Uterus (tissue), 4 donors: ENCODE results near the gene IGFALS. TPM values are rescaled to one million over a fixed set of nuclear protein-coding genes. Genes with fewer than 3 reads are reported as not detected.

Source experiments
- DNase-seq, 2 donors: peaks; one replicate each; pipeline ENCODE4 v3.0.0-alpha.2; 2019 to 2020
- H3K27ac ChIP-seq, 2 donors: fragments of 200-600 bp; sonication (generic); 1 replicate in 1 of 2; 2 replicates in 1 of 2; pipeline ENCODE4 v1.5.1; 2016 to 2018
- H3K27me3 ChIP-seq, 2 donors: fragments of 200-600 bp; sonication (generic); one replicate each; pipeline ENCODE4 v1.5.1; 2018 to 2019; ENCODE audit warnings: control low read depth in 1 of 2
- H3K36me3 ChIP-seq, 2 donors: fragments of 200-600 bp; sonication (generic); one replicate each; pipeline ENCODE4 v1.5.1; 2019; ENCODE audit warnings: control low read depth in 1 of 2
- H3K4me1 ChIP-seq, 2 donors: fragments of 200-600 bp; sonication (generic); one replicate each; pipeline ENCODE4 v1.5.1; 2018 to 2019; ENCODE audit warnings: control low read depth in 1 of 2
- H3K4me3 ChIP-seq, 2 donors: fragments of 200-600 bp; sonication (generic); 1 replicate in 1 of 2; 2 replicates in 1 of 2; pipeline ENCODE4 v1.5.1; 2018 to 2019; ENCODE audit warnings: mild to moderate bottlenecking in 1 of 2
- H3K9me3 ChIP-seq, 2 donors: fragments of 200-600 bp; sonication (generic); one replicate each; pipeline ENCODE4 v1.5.1; 2019; ENCODE audit warnings: control low read depth in 1 of 2
- POLR2A ChIP-seq, 2 donors: fragments of 450-650 bp; IDR thresholded peaks; one replicate each; pipeline ENCODE4 v1.6.1; 2016; ENCODE audit warnings: antibody characterized with exemption in 2 of 2, mild to moderate bottlenecking in 1 of 2, moderate library complexity in 1 of 2
- intact Hi-C: fragments of 100-400 bp; cut with DNase I; formaldehyde crosslinking; loops from one replicate; pipeline ENCODE4 v1.15.1; 2023; ENCODE audit warnings: low total_unique reads
- total RNA-seq, 4 donors: library from RNA; depleted of rRNA in 3 of 4; stranded (reverse); fragments of >200 nt in 3 of 4; gene quantifications; one replicate each; pipeline versions ENCODE4 v1.1.0 to v1.2.4, GENCODE V29; 2014 to 2023
- TF ChIP-seq, protein P1 (sequence below), 4 experiments: fragments of 200-600 bp in 2 of 4; fragments of 450-650 bp in 2 of 4; sonication (generic) in 2 of 4; IDR thresholded peaks; one replicate each; pipeline ENCODE4 v1.5.1; 2016 to 2019; ENCODE audit warnings: antibody characterized with exemption in 4 of 4, mild to moderate bottlenecking in 2 of 4, moderate library complexity in 1 of 4
- donor health status: DM: yes; HTN: yes; CAD: no.

The IGFALS gene
- total RNA-seq, 4 donors from 2014 or later = 0.49 to 1.2 TPM; not detected in 2

DNA sequence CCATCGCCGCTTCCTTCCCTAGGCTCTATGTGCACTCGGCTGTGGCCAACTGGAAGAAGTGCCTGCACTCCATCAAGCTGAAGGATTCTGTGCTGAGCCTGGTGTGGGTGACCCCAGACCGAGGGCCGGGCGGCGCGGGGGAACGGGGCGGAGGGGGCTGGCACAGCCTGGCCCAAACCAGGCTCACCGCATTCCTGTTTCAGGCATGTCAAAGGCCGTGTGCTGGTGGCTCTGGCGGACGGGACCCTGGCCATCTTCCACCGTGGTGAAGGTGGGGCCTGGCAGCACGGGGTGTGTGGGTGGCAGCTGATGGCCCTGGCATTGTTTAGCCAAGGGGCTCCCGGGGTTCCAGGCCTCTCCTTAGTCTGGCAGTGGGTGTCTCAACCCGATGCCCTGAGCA lies 26.8 kb downstream of the IGFALS start:
- no peaks in the 10 kb centered on the region for H3K27me3 ChIP-seq
- no peak overlapping the region for H3K4me3 ChIP-seq
- no peaks in the 10 kb centered on the region for H3K9me3 ChIP-seq
- TF ChIP-seq, protein P1, sequence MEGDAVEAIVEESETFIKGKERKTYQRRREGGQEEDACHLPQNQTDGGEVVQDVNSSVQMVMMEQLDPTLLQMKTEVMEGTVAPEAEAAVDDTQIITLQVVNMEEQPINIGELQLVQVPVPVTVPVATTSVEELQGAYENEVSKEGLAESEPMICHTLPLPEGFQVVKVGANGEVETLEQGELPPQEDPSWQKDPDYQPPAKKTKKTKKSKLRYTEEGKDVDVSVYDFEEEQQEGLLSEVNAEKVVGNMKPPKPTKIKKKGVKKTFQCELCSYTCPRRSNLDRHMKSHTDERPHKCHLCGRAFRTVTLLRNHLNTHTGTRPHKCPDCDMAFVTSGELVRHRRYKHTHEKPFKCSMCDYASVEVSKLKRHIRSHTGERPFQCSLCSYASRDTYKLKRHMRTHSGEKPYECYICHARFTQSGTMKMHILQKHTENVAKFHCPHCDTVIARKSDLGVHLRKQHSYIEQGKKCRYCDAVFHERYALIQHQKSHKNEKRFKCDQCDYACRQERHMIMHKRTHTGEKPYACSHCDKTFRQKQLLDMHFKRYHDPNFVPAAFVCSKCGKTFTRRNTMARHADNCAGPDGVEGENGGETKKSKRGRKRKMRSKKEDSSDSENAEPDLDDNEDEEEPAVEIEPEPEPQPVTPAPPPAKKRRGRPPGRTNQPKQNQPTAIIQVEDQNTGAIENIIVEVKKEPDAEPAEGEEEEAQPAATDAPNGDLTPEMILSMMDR (IDR thresholded peaks at IDR 0.05) = no peak
- TF ChIP-seq POLR2A (IDR thresholded peaks at IDR 0.05) = no peak
- no peaks in the 10 kb centered on the region for H3K36me3 ChIP-seq
- H3K4me1 ChIP-seq = peaks cover 0 to 13% of the 10 kb centered on the region in 2 donors
- H3K27ac ChIP-seq = no peak overlapping the region
- DNase-seq = no peak
- intact Hi-C loops = no loop called here

DNA sequence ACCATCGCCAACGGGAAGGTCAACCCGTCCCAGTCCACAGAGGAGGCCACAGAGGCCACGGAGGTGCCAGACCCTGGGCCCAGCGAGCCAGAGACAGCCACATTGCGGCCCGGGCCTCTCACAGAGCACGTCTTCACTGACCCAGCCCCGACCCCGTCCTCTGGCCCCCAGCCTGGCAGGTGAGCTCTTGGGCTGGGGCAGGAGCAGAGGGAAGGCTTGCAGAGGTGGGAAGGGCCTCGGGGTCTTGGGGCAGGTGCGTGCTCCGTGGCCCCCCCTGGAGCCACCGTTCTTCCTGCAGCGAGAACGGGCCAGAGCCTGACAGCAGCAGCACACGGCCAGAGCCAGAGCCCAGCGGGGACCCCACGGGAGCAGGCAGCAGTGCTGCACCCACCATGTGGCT lies 27.3 kb downstream of the IGFALS start:
- peaks cover 0 to 11% of the 10 kb centered on the region in 2 donors for H3K4me1 ChIP-seq
- no peak overlapping the region for H3K4me3 ChIP-seq
- TF ChIP-seq, protein P1 (IDR thresholded peaks at IDR 0.05) = no peak
- TF ChIP-seq POLR2A (IDR thresholded peaks at IDR 0.05) = no peak
- H3K9me3 ChIP-seq = no peaks in the 10 kb centered on the region
- intact Hi-C loops = no loop called here
- no peak overlapping the region for H3K27ac ChIP-seq
- H3K27me3 ChIP-seq = no peaks in the 10 kb centered on the region
- H3K36me3 ChIP-seq = no peaks in the 10 kb centered on the region
- no peak for DNase-seq

DNA sequence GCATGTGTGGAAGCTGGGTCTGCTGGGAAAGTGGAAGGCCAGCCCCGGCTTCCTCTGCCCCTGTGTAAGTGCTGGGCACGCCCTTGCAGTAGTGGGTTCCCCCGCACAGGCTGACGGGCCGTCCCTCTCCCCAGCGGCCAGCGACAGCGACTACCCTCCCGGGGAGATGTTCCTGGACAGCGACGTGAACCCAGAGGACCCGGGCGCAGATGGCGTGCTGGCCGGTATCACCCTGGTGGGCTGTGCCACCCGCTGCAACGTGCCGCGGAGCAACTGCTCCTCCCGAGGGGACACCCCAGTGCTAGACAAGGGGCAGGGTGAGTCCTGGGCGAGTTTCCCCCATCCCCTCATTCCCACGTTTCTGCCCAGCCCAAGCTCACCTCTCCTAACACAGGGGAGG lies 27.7 kb downstream of the IGFALS start:
- Histone ChIP-seq H3K4me1 (peaks cover 0 to 11% of the 10 kb centered on the region in 2 donors), H3K27me3 (no peaks in the 10 kb centered on the region), H3K4me3 (no peak overlapping the region), H3K9me3 (no peaks in the 10 kb centered on the region), H3K36me3 (no peaks in the 10 kb centered on the region), H3K27ac (no peak overlapping the region)
- TF ChIP-seq POLR2A (IDR thresholded peaks at IDR 0.05) = no peak
- TF ChIP-seq, protein P1 (IDR thresholded peaks at IDR 0.05) = no peak
- no peak for DNase-seq
- intact Hi-C loops = no loop called here

DNA sequence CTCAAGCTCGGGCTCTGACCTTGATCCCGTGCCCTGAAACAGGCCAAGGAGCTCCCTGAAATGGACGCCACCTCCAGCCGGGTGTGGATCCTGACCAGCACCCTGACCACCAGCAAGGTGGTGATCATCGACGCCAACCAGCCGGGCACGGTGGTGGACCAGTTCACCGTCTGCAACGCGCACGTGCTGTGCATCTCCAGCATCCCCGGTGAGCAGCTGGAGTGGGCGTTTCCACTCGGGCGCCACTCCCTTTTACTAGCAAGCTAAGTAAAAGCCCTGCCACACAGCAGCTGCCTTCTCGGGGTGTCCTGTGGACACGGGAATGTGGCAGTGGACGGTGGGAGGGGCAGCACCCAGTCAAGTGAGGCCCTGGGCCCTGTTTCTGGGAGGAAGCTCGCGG lies 28.5 kb downstream of the IGFALS start:
- Histone ChIP-seq H3K4me1 (peaks cover 0 to 6% of the 10 kb centered on the region in 2 donors), H3K27ac (no peak overlapping the region), H3K27me3 (no peaks in the 10 kb centered on the region), H3K36me3 (no peaks in the 10 kb centered on the region), H3K4me3 (no peak overlapping the region), H3K9me3 (no peaks in the 10 kb centered on the region)
- no peak for DNase-seq
- intact Hi-C loops = no loop called here
- TF ChIP-seq POLR2A (IDR thresholded peaks at IDR 0.05) = no peak
- TF ChIP-seq, protein P1 (IDR thresholded peaks at IDR 0.05) = no peak

DNA sequence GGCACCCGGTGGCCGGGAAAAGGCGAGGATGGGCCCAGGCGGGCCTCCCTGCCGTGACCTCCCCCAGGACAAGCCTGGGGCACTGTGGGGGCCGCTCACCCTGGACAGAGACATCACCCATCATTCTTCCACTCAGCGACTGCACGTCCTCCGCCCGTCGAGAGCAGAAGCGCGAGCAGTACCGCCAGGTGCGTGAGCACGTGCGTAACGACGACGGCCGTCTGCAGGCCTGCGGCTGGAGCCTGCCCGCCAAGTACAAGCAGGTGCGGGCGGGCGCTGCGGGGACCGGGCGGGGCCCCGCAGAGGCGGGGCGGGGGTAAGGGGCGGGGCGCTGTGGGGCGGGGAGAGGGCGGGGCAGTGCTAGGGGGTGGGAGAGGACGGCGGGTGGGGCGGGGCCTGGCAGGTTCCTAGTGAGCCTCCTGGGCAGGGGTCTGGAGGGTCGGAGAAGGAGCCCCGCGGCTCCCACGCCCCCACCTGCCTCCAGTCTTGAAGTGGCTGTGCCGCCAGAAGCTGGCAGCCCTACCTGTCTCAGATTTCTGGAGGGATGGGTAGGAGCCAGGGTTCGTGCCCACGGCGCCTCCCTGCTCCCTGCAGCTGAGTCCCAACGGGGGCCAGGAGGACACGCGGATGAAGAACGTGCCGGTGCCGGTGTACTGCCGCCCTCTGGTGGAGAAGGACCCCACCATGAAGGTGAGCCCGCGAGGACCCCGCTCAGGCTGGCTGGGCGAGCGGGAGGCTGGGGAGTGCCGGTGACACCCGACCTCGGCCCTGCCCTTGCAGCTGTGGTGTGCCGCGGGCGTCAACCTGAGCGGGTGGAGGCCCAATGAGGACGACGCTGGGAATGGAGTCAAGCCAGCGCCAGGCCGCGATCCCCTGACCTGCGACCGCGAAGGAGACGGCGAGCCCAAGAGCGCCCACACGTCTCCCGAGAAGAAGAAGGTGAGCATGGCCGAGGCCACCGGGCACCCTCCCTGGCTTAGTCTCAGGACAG lies 29.7 kb downstream of the IGFALS start:
- TF ChIP-seq, protein P1 (IDR thresholded peaks at IDR 0.05) = peak in 1 of 4 experiments; percentile 14
- TF ChIP-seq POLR2A (IDR thresholded peaks at IDR 0.05) = no peak
- intact Hi-C loops = no loop called here
- no peak overlapping the region for H3K27ac ChIP-seq
- H3K27me3 ChIP-seq = no peaks in the 10 kb centered on the region
- no peaks in the 10 kb centered on the region for H3K36me3 ChIP-seq
- no peak overlapping the region for H3K4me3 ChIP-seq
- no peaks in the 10 kb centered on the region for H3K9me3 ChIP-seq
- H3K4me1 ChIP-seq = no peaks in the 10 kb centered on the region
- DNase-seq = no peak
